GM12878 (cell line): ENCODE results near the gene YTHDF1.
"Not testable (repeated sequence)": the region's sequence is repeated elsewhere in the genome, so short reads cannot be mapped to it uniquely, and the experiment has no call there.

Experiments
- EP300 ChIP-seq, 2 experiments: fragments of 150-350 bp in 1 of 2; IDR thresholded peaks; 2 replicates each; pipeline ENCODE4 v1.6.1; 2011 to 2012; ENCODE audit warnings: low read depth in 2 of 2, low read length in 2 of 2, borderline replicate concordance in 1 of 2, improper control_type of control experiment in 1 of 2, inconsistent platforms in 1 of 2; ENCODE audit not compliant: control insufficient read depth in 1 of 2
- POLR2AphosphoS2 ChIP-seq: IDR thresholded peaks from 2 replicates; pipeline ENCODE4 v1.6.1; 2011; ENCODE audit warnings: low read depth, mild to moderate bottlenecking, low read length, improper control_type of control experiment, moderate library complexity
- TF ChIP-seq, protein P1 (sequence below): IDR thresholded peaks from 2 replicates; pipeline ENCODE4 v1.6.1; 2012; ENCODE audit warnings: mild to moderate bottlenecking, low read depth, low read length
- TF ChIP-seq, protein P2 (sequence below), 3 experiments: IDR thresholded peaks in 2 of 3; conservative IDR thresholded peaks in 1 of 3; 2 replicates each; pipeline ENCODE4 v1.5.1; 2011; ENCODE audit warnings: low read depth in 3 of 3, low read length in 3 of 3, mild to moderate bottlenecking in 3 of 3, control low read depth in 2 of 3, moderate library complexity in 2 of 3, inconsistent platforms in 1 of 3, mixed read lengths in 1 of 3; ENCODE audit not compliant: control insufficient read depth in 2 of 3, insufficient read depth in 1 of 3; ENCODE audit errors: extremely low read depth in 1 of 3
- TF ChIP-seq, protein P3 (sequence below): IDR thresholded peaks from 2 replicates; pipeline ENCODE4 v1.6.1; 2012; ENCODE audit warnings: low read depth, low read length, improper control_type of control experiment

DNA sequence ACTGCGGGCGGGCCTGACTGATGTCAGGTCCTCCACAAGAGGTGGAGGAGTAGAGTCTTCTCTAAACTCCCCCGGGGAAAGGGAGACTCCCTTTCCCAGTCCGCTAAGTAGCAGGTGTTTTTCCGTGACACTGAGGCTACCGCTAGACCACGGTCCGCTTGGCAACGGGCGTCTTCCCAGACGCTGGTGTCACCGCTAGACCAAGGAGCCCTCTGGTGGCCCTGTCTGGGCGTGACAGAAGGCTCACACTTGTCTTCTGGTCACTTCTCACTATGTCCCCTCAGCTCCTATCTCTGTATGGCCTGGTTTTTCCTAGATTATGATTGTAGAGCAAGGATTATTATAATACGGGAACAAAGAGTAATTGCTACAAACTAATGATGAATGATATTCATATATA lies 35.4 kb upstream of the YTHDF1 start:
- TF ChIP-seq, protein P1, sequence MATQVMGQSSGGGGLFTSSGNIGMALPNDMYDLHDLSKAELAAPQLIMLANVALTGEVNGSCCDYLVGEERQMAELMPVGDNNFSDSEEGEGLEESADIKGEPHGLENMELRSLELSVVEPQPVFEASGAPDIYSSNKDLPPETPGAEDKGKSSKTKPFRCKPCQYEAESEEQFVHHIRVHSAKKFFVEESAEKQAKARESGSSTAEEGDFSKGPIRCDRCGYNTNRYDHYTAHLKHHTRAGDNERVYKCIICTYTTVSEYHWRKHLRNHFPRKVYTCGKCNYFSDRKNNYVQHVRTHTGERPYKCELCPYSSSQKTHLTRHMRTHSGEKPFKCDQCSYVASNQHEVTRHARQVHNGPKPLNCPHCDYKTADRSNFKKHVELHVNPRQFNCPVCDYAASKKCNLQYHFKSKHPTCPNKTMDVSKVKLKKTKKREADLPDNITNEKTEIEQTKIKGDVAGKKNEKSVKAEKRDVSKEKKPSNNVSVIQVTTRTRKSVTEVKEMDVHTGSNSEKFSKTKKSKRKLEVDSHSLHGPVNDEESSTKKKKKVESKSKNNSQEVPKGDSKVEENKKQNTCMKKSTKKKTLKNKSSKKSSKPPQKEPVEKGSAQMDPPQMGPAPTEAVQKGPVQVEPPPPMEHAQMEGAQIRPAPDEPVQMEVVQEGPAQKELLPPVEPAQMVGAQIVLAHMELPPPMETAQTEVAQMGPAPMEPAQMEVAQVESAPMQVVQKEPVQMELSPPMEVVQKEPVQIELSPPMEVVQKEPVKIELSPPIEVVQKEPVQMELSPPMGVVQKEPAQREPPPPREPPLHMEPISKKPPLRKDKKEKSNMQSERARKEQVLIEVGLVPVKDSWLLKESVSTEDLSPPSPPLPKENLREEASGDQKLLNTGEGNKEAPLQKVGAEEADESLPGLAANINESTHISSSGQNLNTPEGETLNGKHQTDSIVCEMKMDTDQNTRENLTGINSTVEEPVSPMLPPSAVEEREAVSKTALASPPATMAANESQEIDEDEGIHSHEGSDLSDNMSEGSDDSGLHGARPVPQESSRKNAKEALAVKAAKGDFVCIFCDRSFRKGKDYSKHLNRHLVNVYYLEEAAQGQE: not testable (repeated sequence)
- TF ChIP-seq, protein P2, sequence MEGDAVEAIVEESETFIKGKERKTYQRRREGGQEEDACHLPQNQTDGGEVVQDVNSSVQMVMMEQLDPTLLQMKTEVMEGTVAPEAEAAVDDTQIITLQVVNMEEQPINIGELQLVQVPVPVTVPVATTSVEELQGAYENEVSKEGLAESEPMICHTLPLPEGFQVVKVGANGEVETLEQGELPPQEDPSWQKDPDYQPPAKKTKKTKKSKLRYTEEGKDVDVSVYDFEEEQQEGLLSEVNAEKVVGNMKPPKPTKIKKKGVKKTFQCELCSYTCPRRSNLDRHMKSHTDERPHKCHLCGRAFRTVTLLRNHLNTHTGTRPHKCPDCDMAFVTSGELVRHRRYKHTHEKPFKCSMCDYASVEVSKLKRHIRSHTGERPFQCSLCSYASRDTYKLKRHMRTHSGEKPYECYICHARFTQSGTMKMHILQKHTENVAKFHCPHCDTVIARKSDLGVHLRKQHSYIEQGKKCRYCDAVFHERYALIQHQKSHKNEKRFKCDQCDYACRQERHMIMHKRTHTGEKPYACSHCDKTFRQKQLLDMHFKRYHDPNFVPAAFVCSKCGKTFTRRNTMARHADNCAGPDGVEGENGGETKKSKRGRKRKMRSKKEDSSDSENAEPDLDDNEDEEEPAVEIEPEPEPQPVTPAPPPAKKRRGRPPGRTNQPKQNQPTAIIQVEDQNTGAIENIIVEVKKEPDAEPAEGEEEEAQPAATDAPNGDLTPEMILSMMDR (IDR thresholded peaks at IDR 0.05 in 2 of 3, conservative IDR thresholded peaks at IDR 0.05 in 1 of 3; ENCODE audit: control insufficient read depth in 2 of 3, extremely low read depth in 1 of 3, insufficient read depth in 1 of 3, low read depth in 3 of 3, low read length in 3 of 3): peak in 2 of 3 experiments; percentile 7 to 20; a peak in 1 of 6 replicates
- TF ChIP-seq, protein P3, sequence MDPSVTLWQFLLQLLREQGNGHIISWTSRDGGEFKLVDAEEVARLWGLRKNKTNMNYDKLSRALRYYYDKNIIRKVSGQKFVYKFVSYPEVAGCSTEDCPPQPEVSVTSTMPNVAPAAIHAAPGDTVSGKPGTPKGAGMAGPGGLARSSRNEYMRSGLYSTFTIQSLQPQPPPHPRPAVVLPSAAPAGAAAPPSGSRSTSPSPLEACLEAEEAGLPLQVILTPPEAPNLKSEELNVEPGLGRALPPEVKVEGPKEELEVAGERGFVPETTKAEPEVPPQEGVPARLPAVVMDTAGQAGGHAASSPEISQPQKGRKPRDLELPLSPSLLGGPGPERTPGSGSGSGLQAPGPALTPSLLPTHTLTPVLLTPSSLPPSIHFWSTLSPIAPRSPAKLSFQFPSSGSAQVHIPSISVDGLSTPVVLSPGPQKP: not testable (repeated sequence)
- TF ChIP-seq POLR2AphosphoS2; EP300 (IDR thresholded peaks at IDR 0.05; ENCODE audit: borderline replicate concordance in 1 of 2, control insufficient read depth in 1 of 2, low read depth in 2 of 2, low read length in 2 of 2): not testable (repeated sequence)
